Naive thymus-derived CD8-positive, alpha-beta T cell (primary cell): Measurements from ENCODE around the gene PPY. TPM values are rescaled to one million over a fixed set of nuclear protein-coding genes. Genes with fewer than 3 reads are reported as not detected.
"Not testable (repeated sequence)": the region's sequence is repeated elsewhere in the genome, so short reads cannot be mapped to it uniquely, and the experiment has no call there.

Experiments used
- ATAC-seq, 2 donors: fragments of 150-1000 bp; cut with Tn5 transposase in 1 of 2; sonication (Bioruptor Pico), chemical (Tn5 transposase) in 1 of 2; 1 replicate in 1 of 2; 2 replicates in 1 of 2; pipeline ENCODE4 v1.10.0; 2021; ENCODE audit warnings: mild to moderate bottlenecking in 2 of 2, moderate library complexity in 2 of 2
- POLR2A ChIA-PET: fragments of 350-600 bp; sonication (Branson Sonifier 250); formaldehyde crosslinking; loops from one replicate; lab custom pipeline; 2021; ENCODE audit warnings: antibody characterized with exemption; lab: Charles Lee
- DNase-seq, 10 donors: peaks; one replicate each; pipeline versions ENCODE4 v3.0.0 to v3.0.0-alpha.2; 2020 to 2022
- H3K27ac Mint-ChIP-seq, 10 donors: one replicate each; pipeline ENCODE4 v1.8.0; 2020 to 2022; ENCODE audit warnings: mild to moderate bottlenecking in 10 of 10, mixed read lengths in 10 of 10, moderate library complexity in 4 of 10, inconsistent platforms in 1 of 10
- H3K27me3 Mint-ChIP-seq, 5 donors: one replicate each; pipeline ENCODE4 v1.8.0; 2021 to 2022; ENCODE audit warnings: mixed read lengths in 5 of 5
- H3K36me3 Mint-ChIP-seq, 3 donors: one replicate each; pipeline ENCODE4 v1.8.0; 2020 to 2022; ENCODE audit warnings: mixed read lengths in 3 of 3, mild to moderate bottlenecking in 2 of 3, inconsistent platforms in 1 of 3
- H3K4me1 Mint-ChIP-seq, 4 donors: one replicate each; pipeline ENCODE4 v1.8.0; 2021 to 2022; ENCODE audit warnings: mixed read lengths in 4 of 4
- H3K4me3 Mint-ChIP-seq, 10 donors: one replicate each; pipeline ENCODE4 v1.8.0; 2020 to 2022; ENCODE audit warnings: mild to moderate bottlenecking in 10 of 10, mixed read lengths in 10 of 10, moderate library complexity in 6 of 10, inconsistent platforms in 1 of 10
- H3K9me3 Mint-ChIP-seq, 9 donors: one replicate each; pipeline ENCODE4 v1.8.0; 2020 to 2022; ENCODE audit warnings: mixed read lengths in 9 of 9, mild to moderate bottlenecking in 3 of 9, inconsistent platforms in 1 of 9, moderate library complexity in 1 of 9
- polyA plus RNA-seq, 3 donors: library from polyadenylated mRNA; unstranded; fragments of 300-500 nt; fragmentation: Illumina TruSeq; gene quantifications; one replicate each; pipeline ENCODE4 v1.2.3, GENCODE V29; 2021
- total RNA-seq, 8 experiments: library from RNA in 2 of 8; stranded (reverse) in 2 of 8; gene quantifications; one replicate each; pipeline ENCODE4 v1.2.3 and lab custom pipeline; 2021 to 2026

The PPY gene
- total and polyA plus RNA-seq, 5 experiments from 2014 or later = not detected

GRCh38 chr17:43897831-43898230 is 44.4 kb downstream of the PPY start:
- POLR2A ChIA-PET = interaction anchor here (0.6 kb wide), 1 partner anchor 9 kb away, joined by 3 read pairs; no protein-coding TSS in a partner anchor
- Mint-ChIP-seq H3K27ac (no peak overlapping the region), H3K4me3 (no peak overlapping the region), H3K9me3 (no peaks in the 10 kb centered on the region), H3K36me3 (peaks cover 0 to 11% (median 4%) of the 10 kb centered on the region in 3 donors), H3K4me1 (peaks cover 11 to 23% (median 14%) of the 10 kb centered on the region in 4 donors), H3K27me3 (peaks cover 0 to 8% (median 4%) of the 10 kb centered on the region in 5 donors)
- no peak for DNase-seq
- no peak for ATAC-seq

GRCh38 chr17:43894494-43894893 is 47.8 kb downstream of the PPY start:
- ATAC-seq, H3K4me3 Mint-ChIP-seq, H3K27ac Mint-ChIP-seq, H3K4me1 Mint-ChIP-seq, DNase-seq, H3K27me3 Mint-ChIP-seq, POLR2A ChIA-PET, H3K9me3 Mint-ChIP-seq: not testable (repeated sequence)
- H3K36me3 Mint-ChIP-seq = peaks cover 0 to 12% (median 7%) of the 10 kb centered on the region in 3 donors

GRCh38 chr17:43892647-43892952 is 49.7 kb downstream of the PPY start:
- Mint-ChIP-seq H3K36me3 (peaks cover 0 to 15% (median 7%) of the 10 kb centered on the region in 3 donors), H3K9me3 (no peaks in the 10 kb centered on the region), H3K27me3 (peaks cover 0 to under 1% (median under 1%) of the 10 kb centered on the region in 5 donors), H3K4me1 (peaks cover 0 to 6% (median 0%) of the 10 kb centered on the region in 4 donors), H3K4me3 (no peak overlapping the region), H3K27ac (peak overlapping the region in 1 of 10 donors; percentile 75)
- ATAC-seq = no peak
- POLR2A ChIA-PET = no interaction called here
- no peak for DNase-seq

GRCh38 chr17:43891851-43892646 is 50.2 kb downstream of the PPY start:
- Mint-ChIP-seq H3K27ac (peak overlapping the region in 1 of 10 donors; percentile 55), H3K4me3 (no peak overlapping the region), H3K4me1 (peaks cover 0 to 6% (median 0%) of the 10 kb centered on the region in 4 donors), H3K36me3 (peaks cover 0 to 10% (median 6%) of the 10 kb centered on the region in 3 donors), H3K9me3 (no peaks in the 10 kb centered on the region), H3K27me3 (no peaks in the 10 kb centered on the region)
- DNase-seq (no peak), ATAC-seq (no peak)
- POLR2A ChIA-PET = no interaction called here

Other genes with a start within 250 kb of the PPY start
- not detected for gene SOST, start 183.7 kb downstream of the PPY start, total RNA-seq
- gene SOST, start 183.7 kb downstream of the PPY start, polyA plus RNA-seq = not detected
- gene DUSP3, start 163.5 kb downstream of the PPY start, total RNA-seq = 10 to 100 TPM; 11.6 to 13.0 TPM
- gene DUSP3, start 163.5 kb downstream of the PPY start, polyA plus RNA-seq = 1 to 10 TPM; 5.9 to 7.5 (median 6.4) TPM
- gene CFAP97D1, start 162.0 kb downstream of the PPY start, total RNA-seq = not detected
- gene CFAP97D1, start 162.0 kb downstream of the PPY start, polyA plus RNA-seq = not detected
- gene MPP3, start 109.3 kb downstream of the PPY start, total RNA-seq = under 1 TPM in 1 of 2 experiments, not detected in 1; 0.16 TPM
- gene MPP3, start 109.3 kb downstream of the PPY start, polyA plus RNA-seq = not detected
- not detected for gene CD300LG, start 95.3 kb downstream of the PPY start, total RNA-seq
- gene CD300LG, start 95.3 kb downstream of the PPY start, polyA plus RNA-seq = not detected
- gene MPP2, start 34.9 kb downstream of the PPY start, total RNA-seq = 1 to 10 TPM; 2.4 to 5.2 TPM
- 1 to 10 TPM; 1.1 to 4.0 (median 3.1) TPM for gene MPP2, start 34.9 kb downstream of the PPY start, polyA plus RNA-seq
- not detected for gene PYY, start 11.5 kb upstream of the PPY start, total RNA-seq
- not detected for gene PYY, start 11.5 kb upstream of the PPY start, polyA plus RNA-seq
- under 1 TPM; 0.19 to 0.96 TPM for gene NAGS, start 62.1 kb upstream of the PPY start, total RNA-seq
- gene NAGS, start 62.1 kb upstream of the PPY start, polyA plus RNA-seq = under 1 TPM; 0.39 to 0.62 (median 0.59) TPM
- gene TMEM101, start 72.5 kb upstream of the PPY start, total RNA-seq = 10 to 100 TPM; 26.8 to 27.6 TPM
- 10 to 100 TPM; 23.6 to 28.8 (median 27.1) TPM for gene TMEM101, start 72.5 kb upstream of the PPY start, polyA plus RNA-seq
- gene LSM12, start 124.2 kb upstream of the PPY start, total RNA-seq = 10 to 100 TPM; 33.3 to 36.0 TPM
- gene LSM12, start 124.2 kb upstream of the PPY start, polyA plus RNA-seq = 10 to 100 TPM; 63.4 to 82.6 (median 66.7) TPM
- 10 to 100 TPM; 15.0 to 19.1 TPM for gene G6PC3, start 128.3 kb upstream of the PPY start, total RNA-seq
- 10 to 100 TPM; 25.5 to 31.3 (median 26.6) TPM for gene G6PC3, start 128.3 kb upstream of the PPY start, polyA plus RNA-seq
- gene HDAC5, start 181.2 kb upstream of the PPY start, total RNA-seq = 10 to 100 TPM; 71.1 to 73.8 TPM
- gene HDAC5, start 181.2 kb upstream of the PPY start, polyA plus RNA-seq = 10 to 100 TPM; 25.3 to 41.8 (median 27.2) TPM
- gene HROB, start 199.5 kb upstream of the PPY start, total RNA-seq = 1 to 10 TPM in 1 of 2 experiments, under 1 TPM in 1; 0.88 to 1.2 TPM
- gene HROB, start 199.5 kb upstream of the PPY start, polyA plus RNA-seq = under 1 TPM in 2 of 3 donors, not detected in 1; 0.08 to 0.24 TPM
- gene ASB16, start 228.2 kb upstream of the PPY start, total RNA-seq = not detected
- gene ASB16, start 228.2 kb upstream of the PPY start, polyA plus RNA-seq = under 1 TPM in 1 of 3 donors, not detected in 2; 0.09 TPM
- 10 to 100 TPM; 45.8 to 50.5 TPM for gene TMUB2, start 244.5 kb upstream of the PPY start, total RNA-seq
- gene TMUB2, start 244.5 kb upstream of the PPY start, polyA plus RNA-seq = 10 to 100 TPM; 22.1 to 30.2 (median 25.5) TPM